Jurkat, Clone E6-1 (cell line): ENCODE measurements around the gene ARMC12.
A peak's percentile ranks its signal among the peaks of the same experiment; 100 is the strongest.

Source experiments
- DNase-seq: peaks from one replicate; pipeline ENCODE4 v3.0.0-alpha.2; 2011; ENCODE audit warnings: low read depth, low spot score
- H3K4me3 ChIP-seq: 2 replicates; pipeline ENCODE4 v1.5.1; 2011; ENCODE audit warnings: mild to moderate bottlenecking, low read length, control low read depth, moderate library complexity

The ARMC12 gene

DNA sequence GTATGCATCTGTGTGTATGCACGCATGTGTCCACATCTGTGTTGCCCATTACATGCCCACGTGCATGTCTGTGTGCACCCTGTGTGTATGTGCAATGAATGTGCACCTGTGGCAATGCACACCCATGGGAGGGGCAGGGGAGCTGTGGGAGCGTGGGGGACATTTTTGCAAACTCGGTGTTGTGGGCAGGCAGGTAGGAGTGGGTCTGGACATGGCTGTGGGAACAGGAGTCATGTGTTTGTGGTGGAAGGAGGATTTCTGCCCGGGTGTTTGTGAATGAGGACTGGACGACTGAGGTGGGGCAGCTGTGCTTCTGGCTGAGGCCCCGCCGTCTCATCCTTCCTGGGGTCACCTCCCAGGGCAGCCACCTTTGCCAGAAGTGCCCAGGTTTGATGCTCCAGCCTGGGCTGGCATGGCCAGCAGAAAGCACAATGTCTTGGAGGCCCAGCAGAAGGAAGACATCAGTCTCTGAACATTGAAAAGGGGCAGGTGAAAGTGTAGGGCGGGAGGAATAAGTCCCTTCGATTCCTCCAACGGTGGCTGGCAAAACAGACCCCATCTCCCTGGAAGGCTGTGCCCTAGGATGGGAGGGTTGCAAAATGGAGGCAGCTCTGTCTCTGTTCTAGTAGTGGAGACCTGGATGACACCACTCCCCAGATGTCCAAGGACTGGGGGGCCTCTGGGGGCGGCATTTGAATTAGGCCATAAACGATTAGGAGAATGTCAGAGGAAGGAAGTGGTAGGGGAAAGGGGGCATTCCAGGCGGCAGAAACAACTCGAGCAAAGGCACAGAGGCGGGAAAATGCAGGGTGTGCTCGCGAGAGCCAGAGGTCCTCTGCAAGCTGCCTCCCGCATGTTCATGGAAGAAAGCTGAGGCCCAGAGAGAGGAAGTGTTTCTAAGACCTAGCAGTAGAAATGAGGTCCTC lies 19.1 kb upstream of the ARMC12 start:
- no peak overlapping the region for H3K4me3 ChIP-seq
- no peak for DNase-seq

DNA sequence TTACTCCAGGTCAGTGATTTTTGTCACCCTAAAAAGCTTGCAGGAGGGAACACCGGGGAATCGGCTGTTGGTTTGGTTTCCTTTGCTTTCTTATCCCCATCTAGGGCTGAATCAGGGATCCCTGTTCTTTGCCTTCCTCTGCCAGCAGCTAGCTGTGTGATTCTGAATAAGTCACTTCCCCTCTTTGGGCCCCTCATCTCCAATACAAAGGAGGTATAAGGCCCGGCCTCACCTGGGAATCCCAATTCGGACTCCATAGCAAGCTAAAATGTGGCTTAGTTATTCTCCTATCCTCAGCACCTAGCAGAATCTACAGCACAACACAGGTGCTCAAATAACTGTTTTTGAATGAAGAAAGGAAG lies 18.5 kb upstream of the ARMC12 start:
- H3K4me3 ChIP-seq = no peak overlapping the region
- DNase-seq = no peak

DNA sequence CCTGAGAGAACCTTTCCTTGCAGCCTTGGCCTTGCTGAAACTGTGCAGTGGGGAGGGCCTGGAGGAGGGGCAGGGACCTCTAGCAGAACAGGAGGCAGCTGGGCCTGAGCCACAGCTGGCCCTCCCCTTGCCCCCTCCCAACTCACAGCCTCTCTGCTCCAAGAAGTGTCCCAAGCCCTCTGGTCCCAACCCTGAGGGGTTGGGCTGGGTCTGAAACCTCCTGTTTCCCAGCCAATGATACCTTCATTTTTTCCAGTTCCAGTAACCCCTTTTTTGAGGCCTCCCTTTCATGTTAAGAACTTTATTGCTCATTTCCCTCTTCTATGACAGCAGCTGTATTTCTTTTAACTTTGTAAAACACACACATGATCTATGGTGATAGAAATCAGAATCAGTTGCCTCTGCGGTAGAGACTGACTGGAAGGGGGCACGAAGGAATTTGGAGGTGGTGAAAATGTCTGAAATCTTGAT lies 17.9 kb upstream of the ARMC12 start:
- no peak overlapping the region for H3K4me3 ChIP-seq

DNA sequence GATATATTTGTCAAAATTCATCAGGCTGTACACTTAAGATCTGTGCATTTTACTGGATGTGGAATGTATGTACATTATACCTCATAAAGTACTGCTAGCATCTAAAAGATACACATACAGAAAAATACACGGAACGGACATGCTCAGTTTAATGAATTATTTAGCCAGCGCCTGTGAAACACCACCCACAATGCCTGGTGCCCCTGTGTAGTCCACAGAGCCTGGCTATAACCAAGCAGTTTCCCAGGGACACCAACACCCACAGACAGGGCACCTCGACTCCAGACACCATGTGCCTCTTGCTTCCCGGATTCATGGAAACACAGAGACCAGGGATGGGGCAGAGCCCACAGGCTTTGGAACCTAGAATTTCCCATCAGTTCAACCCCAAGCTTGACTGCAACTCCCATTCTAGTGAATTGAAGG lies 17.4 kb upstream of the ARMC12 start:
- no peak for DNase-seq
- H3K4me3 ChIP-seq = 0 out of 2 replicates have a peak overlapping the region, but pooled peaks have one; percentile 1

More for the DNA sequence above, 17.9 kb upstream of the ARMC12 start:
- DNase-seq = peak; percentile 65

DNA sequence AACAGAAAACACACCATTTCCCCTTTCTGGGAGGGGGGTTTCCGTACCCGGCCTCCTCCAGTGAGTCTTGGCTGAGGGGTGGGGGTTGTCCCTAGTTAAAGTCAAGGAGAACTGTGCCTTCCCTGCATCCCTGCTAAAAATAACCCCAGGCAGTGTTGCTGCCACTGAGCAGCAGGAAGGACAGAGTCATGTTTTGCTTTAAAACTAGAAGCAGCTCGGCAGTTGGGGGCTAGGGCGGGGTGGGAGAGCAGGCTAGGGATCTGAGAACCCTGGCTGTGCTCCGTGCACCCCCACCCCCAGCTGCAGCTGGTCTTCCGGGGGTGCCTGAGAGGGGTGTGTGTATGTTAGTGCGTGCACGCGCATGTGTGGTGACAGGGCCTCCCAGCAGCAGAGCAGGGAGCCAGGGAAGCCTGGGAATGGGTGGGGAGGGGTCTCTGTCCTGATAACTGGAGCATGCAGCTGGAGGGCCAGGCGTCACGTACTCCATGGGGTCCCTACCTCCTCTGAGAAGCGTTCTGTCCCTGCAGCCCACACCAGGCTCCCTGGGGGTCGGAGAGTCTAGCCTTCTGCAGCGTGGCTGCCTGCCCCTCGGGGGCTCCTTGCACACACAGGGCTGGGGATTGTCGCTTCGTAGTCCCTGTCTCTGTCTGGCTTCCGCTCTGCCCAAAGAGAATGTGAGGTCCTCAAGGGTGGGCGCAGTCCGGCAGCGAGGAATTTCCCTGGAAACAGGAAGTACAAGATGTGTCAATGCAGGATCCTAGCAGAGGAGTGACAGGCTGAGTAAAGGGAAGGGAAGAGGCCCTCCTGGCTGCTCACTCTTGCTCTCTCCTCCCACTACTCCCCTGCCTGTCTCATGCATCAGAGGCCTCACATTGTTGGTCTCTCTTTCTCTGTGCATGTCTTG lies 16.8 kb upstream of the ARMC12 start:
- H3K4me3 ChIP-seq = peak overlapping the region; percentile 1; the same call in 1 of the 2 replicates
- peak; percentile 58 for DNase-seq

DNA sequence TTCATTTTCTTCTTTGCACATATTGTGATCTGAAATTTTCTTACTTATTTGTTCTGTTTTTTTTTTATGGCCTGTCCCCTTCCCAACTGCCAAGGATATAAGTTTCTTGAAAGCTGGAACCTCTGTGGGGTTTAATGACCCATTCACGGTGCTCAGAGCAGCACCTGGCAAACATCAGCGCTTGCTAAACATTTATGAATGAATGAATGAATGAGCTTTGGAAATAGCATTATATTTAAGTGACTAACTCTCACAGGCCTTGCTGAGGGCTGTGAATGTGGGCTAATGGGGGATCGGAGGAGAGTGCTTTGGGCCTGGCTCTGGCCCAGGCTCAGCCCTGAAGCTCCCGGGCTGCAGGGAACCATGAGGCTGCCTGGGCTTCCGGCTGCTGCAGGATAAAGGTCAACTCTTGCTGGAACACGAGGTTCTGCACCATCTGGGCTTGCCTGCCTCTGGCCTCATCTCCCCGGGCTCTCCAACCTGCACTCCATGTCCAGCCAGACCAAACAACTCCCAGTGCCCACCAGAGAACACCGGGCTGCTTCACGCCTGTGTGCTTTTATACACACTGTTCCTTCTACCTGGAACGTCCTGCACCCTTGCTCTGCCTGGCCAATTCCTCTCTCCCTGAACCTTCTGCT lies 14.6 kb upstream of the ARMC12 start:
- H3K4me3 ChIP-seq = no peak overlapping the region
- DNase-seq = no peak

DNA sequence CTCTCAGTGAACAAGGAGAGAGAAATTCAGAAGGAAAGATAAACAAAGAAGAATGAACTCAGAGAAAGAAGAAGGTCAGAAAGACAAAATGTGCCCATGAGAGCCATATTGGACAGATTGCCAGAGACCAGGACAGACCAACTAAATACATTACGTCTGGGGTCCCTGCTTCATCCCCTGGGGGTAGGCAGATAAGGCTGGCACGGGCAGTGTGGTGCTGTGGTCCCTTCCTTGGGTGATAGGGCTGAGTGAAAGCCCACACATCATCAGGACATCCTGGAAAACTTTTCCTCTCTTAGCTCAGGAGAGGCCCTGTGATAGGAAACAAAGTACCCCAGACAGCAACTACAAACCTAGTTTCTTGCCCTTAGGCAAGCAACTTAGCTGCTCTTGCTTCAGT lies 13.2 kb upstream of the ARMC12 start:
- DNase-seq = no peak
- no peak overlapping the region for H3K4me3 ChIP-seq

DNA sequence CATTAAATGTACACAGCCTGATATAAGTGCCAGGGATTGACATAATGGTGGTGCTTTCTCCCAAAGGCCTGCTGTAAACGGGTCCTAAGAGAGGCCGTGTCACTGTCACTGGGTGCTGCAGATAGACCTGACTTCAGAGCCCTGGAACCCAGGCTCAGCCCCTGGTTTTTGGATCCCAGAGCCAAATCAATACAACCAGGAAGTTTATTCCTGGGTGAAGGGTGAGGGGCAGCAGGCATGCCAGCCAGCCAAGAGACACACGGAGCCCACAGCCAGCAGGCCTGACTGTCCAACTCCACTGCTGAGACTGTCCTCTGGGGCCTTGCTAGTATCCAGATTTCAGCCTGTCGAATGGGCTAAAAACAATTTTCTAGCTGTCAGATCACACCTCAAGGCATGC lies 12.8 kb upstream of the ARMC12 start:
- DNase-seq = no peak
- H3K4me3 ChIP-seq = no peak overlapping the region

DNA sequence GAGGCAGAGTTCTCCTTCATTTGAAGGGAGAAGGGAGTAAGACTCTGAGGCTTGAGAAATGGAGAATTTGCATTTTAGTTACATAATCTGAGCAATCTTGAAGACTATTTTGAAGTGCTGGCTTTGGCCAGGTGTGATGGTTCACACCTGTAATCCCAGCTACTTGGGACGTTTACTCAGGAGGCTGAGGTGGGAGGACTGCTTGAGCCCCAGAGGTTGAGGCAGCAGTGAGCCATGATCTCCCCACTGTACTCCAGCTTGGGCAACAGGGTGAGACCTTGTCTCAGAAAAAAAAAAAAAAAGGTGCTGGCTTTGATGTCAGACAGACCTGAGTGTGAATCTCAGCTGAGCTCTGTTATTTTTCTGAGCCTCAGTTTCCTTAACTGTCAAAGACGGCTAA lies 12.4 kb upstream of the ARMC12 start:
- no peak overlapping the region for H3K4me3 ChIP-seq
- no peak for DNase-seq

DNA sequence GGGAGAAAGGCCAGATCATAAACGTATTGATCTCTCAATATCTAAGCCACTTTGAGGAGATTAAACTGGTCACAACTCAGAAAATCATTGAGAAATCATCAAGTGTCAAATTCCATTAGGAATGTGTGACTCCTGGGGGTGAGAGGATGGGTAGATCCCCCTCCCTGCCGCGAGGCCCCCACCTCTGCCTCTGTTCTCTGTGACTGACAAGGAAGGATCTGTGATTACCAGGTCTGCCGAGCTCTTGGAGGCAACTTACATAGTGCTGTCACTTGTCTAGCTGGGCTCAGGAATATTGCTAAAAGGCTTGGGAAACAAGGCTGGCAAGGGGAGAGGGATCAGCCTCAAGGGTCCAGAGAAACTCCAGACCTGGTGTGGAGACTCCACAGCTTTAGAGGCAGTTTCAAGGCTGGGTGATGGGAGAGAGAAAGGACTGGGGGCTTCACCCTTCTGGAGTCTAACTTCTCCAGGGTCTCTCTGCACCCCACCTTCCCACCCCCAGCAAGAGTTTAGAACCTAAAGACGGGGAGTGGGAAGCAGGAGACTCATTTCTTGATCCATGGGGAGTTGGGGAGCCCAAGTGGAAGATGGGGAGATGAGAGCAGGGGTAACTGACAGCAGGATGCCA lies 11.6 kb upstream of the ARMC12 start:
- no peak for DNase-seq
- H3K4me3 ChIP-seq = no peak overlapping the region

DNA sequence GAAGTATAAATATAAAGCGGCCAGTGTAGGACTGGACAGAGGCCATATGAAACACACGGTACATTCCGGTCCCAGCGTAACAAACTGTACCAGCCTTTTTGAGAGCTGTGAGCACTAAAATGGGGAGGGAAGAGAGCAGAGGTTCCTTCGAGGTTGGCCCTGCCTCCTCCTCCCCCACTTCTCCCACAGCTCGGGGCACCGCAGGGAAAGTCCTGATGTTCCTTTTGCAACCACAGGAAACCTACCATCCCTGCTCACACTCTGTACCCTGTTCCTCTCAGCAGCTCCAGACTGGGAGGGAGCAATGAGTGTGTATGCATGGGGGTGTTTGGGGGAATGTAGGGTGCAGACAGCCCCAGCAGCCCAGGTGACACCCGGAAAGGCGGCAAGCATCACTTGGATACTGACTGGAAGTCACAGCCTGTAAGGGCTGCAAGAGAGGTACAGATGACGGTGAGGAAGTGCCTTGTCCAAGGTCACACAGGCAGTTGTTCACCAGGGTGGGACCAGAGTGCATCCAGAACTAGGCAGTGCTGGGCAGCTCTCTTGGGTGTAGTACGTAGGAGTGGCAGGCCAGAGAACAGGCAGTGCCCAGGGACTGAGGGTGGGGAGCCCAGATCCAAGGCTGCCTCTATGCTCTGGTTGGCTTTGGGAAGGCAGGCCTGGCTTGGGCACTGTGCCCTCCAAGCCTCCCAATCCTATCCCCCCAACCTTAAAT lies 11.0 kb upstream of the ARMC12 start:
- no peak for DNase-seq
- no peak overlapping the region for H3K4me3 ChIP-seq

DNA sequence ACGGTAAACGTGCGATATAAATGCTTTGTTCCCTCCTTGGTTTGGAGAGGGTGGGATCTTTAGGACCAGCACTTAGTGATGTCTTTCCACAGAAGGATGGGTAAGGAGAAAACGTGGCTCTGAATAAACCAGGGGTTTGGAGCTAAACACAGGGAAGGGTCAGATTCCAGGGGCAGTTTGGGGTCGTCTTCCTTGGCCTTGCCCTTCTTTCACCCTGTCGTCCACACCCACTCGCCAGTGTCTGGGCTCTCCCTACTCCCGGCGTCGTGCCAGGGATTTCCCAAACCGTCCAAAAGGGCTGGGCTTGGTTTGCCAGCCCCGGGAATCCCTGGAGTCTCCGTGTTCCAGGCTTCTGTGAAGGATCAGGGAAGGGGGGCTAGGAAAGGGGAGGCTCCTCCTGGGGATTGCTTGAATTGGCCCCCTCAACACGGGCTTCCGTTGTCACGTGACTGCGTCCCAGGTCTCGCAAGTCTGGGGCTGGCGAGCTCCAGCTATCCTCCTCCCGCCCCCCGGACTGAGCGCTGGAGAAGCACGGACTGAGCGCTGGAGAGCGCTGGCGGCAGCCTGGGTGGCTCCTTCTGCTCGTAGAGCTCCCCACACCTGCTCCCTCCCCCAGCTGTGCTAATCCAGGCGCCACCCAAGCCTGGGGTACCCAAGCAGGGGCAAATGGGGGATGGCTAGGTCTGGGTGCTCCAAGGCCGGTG lies 9.4 kb upstream of the ARMC12 start:
- DNase-seq = no peak

DNA sequence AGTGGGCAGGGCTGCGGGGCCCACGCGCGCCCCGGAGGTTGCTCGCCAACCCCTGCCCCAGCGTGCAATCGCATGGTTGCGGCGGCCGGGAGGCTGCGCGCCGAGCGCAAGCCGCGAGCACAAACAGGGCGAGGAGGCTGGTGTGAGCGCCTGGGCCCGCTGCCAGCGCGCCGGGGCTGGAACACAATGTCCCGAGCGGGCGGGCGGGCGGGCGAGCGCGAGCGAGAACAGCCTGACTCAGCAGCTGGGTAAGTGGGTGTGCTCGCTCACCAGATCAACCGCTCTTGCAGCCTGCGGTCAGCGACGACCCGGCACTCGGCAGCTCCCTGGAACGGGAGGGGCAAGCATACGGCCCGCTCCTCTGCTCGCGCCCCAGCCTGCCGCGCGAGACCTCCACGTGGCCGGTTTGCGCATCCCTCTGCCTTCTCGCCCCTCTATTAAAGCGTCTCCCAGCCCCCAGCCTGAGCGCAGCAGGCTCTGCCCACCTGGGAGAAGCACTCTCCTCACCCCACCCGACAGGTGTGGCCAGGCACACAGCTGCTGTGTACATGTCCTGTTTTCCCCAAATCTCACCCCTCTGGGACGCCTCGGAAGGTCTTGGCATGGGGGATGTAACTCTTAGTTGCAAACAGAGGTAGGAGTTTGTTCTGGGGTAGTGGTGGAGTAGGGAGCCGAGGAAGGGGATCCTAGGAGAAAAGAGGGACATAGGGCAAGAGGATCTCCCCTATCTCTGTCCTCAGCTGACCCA lies 8.7 kb upstream of the ARMC12 start:
- H3K4me3 ChIP-seq = peak overlapping the region; percentile 70
- DNase-seq = peak; percentile 86

More for the DNA sequence above, 9.4 kb upstream of the ARMC12 start:
- peak overlapping the region; percentile 70 for H3K4me3 ChIP-seq

DNA sequence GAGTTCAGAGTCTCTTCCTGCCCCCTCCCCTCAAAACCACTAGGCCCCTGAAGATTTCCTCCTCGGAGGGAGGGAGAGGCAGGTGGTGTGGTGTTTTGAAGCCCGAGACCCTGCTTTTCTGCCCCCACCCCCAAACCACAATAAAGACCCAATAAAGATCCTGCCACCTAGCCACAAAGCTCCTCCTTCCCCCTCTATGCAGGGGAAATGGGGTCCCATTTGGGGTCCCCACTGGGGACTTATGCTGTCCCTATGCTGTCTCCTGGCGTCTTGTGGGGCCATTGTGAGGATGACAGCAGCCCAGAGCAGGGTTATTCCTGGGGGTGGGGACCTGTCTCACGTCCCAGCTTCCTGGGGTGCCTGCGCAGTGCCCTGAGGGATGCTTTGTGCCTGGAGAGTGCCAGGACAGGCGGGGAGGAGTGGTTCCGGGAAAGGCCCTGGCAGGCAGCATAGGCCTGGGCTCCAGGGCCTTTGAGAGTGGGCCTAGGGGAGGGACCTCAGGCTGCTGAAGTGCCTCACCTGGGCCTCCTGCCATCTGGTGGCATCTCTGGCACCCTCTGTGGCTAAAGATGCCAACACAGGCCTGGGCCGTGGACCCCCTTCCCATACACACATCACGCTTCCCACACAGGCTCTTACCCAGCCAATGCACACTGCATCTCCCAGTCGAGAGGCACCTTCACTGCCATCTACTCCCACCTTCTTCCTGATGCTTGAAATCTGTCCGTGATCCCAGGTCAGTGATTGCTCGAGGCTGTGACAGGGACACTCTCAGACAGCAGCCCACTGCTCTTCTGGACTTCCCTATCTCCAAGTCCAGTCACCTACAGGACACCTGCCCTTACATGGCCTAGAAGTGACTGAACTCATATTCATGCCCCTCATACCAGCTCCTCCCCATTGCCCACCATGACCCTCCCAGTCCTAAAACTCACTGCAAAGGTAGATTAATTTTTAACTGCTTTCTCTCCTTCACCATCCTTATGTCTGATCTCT lies 7.9 kb upstream of the ARMC12 start:
- DNase-seq = peak; percentile 84
- peak overlapping the region; percentile 70 for H3K4me3 ChIP-seq

DNA sequence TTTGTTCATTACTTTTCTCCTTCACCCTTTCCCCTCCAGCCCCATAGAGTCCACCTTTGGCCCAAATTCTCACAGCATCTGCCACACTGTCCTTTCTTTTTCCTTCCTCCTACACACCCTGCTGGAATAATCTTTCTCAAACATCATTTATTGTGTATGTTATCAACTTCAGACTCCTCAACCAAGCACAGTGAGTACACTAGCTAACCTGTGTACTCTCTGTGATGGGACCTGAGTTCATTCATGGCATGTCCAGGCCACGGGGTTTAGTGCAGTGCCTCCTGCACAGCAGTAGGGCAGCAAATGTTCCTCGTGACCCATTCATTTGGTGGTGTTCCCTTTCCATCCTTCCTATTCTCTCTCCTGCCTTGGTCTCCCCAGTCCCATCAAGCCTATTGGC lies 7.1 kb upstream of the ARMC12 start:
- no peak for DNase-seq
- no peak overlapping the region for H3K4me3 ChIP-seq
